NOMO-1 (cell line): ENCODE data around the gene COL9A3.

ENCODE experiments used
- DNase-seq, 2 experiments: peaks; one replicate each; lab custom pipeline; 2025; ENCODE audit not compliant: unreplicated experiment in 2 of 2; lab: John Stamatoyannopoulos, UW

The COL9A3 gene

GRCh38 chr20:62778601-62779416 lies 38.0 kb upstream of the COL9A3 start:
- DNase-seq, result no peak

- no peak for DNase-seq
Measured at GRCh38 chr20:62779417-62779685, 37.5 kb upstream of the COL9A3 start.

GRCh38 chr20:62780204-62780603 lies 36.6 kb upstream of the COL9A3 start:
- no peak for DNase-seq

DNA sequence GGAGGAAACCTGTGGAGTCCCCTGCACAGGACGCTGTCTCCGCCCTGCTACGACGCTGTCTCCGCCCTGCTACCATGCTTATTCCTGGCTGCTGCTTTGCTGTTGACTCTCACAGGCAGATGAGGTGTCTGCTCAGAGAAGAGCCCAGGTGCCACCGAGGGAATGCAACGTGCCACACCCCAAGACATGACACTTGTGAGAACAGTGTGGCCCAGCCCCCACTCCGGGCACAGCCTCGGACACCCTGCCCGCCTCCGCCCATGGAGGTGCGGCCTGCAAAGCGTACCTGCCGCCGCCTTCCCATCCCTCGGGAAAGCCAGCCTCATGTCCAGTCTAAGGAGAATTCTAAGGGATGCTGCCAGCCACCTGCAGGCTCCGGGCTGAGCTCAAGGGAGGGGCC lies 36.2 kb upstream of the COL9A3 start:
- no peak for DNase-seq

DNA sequence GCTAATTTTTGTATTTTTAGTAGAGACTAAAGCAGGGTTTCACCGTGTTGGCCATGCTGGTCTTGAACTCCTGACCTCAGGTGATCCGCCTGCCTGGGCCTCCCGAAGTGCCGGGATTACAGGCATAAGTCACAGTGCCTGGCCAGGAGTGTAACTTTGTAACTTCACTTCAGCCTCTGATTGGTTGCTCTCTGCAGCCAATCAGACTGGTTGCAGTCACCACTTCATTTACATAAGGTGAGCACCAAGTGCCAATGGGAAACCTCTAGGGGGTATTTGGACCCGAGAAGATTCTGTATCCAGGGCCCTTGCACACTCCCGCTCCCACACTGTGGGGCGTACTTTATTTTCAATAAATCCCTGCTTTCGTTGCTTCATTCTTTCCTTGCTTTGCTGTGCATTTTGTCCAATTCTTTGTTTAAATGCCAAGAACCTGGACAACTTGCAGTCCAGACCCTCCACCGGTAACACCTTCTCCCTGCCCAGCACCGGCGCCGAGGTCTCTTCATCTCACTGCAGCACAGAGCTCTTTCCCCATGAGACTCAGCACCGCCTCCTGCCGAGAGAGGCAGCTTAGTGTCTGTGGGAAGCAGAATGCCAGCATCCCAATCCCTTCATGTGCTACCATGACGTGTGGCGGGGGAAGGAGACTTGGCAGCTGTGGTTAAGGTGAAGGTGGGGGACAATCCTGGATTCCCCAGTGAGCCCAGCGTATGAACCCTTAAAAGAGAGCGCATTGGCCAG lies 34.5 kb upstream of the COL9A3 start:
- DNase-seq, result no peak

GRCh38 chr20:62782893-62783278 lies 34.0 kb upstream of the COL9A3 start:
- no peak for DNase-seq

- no peak for DNase-seq
Measured at GRCh38 chr20:62784497-62784896, 32.4 kb upstream of the COL9A3 start.

GRCh38 chr20:62785393-62785792 lies 31.5 kb upstream of the COL9A3 start:
- no peak for DNase-seq

GRCh38 chr20:62786157-62786556 lies 30.7 kb upstream of the COL9A3 start:
- no peak for DNase-seq

- DNase-seq, result no peak
Measured at GRCh38 chr20:62787321-62787720, 29.5 kb upstream of the COL9A3 start.

GRCh38 chr20:62787866-62788265 lies 29.0 kb upstream of the COL9A3 start:
- no peak for DNase-seq

GRCh38 chr20:62788607-62789006 lies 28.2 kb upstream of the COL9A3 start:
- no peak for DNase-seq

DNA sequence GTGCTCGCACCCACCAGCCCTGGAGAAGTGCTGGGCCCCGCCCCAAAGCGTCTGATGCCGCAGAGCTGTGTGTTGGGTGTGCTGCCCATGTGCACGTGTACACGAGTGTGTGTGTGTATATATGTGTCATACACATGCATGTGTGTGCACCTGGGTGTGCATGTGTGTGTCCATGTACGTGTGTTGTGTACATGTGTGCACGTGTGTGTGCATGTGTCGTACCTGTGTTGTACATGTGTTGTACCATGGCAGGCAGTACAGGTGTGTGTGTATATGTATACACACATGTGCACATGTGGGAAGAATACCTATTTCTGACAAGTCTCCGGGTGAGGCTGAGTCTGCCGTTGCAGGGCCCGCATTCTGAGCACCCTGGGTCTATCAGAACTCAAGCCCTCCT lies 26.8 kb upstream of the COL9A3 start:
- DNase-seq, result no peak

GRCh38 chr20:62791301-62792181 lies 25.3 kb upstream of the COL9A3 start:
- peak; percentile 83 to 93 for DNase-seq

DNA sequence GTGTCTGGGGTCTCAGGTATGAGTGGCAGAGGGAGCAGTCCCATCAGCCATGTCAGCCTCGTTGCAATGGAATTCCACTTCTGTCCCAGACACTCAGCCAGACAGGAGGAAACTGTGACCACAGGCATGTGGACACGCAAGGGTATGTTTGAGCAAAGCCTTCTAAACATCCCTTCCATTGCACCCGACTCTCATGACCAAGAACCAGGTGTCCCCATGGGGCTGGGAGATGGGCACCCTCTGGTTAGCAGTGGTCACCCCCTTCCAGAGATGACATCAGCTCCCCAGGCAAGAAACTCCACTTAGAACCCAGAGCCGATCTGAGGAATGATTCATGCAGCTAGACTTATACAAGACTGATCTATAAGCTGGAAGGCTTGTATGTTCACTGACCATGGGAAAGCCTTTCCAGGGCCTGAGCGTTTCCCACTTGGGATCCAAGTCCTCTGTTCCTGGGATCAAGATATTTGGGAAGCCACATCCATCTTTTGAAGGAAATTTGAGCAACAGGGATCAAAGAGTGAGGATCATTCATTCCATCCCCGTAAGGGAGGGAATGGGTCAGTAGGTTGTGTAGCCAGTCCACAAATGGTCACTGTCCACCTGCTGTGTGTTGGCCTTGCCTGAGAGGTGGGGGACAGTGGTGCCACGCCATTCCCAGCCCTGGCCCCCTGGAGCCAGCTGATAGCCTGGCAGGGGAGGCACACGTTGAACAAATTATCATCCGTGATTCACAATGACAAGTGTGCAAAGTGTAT lies 24.5 kb upstream of the COL9A3 start:
- no peak for DNase-seq

DNA sequence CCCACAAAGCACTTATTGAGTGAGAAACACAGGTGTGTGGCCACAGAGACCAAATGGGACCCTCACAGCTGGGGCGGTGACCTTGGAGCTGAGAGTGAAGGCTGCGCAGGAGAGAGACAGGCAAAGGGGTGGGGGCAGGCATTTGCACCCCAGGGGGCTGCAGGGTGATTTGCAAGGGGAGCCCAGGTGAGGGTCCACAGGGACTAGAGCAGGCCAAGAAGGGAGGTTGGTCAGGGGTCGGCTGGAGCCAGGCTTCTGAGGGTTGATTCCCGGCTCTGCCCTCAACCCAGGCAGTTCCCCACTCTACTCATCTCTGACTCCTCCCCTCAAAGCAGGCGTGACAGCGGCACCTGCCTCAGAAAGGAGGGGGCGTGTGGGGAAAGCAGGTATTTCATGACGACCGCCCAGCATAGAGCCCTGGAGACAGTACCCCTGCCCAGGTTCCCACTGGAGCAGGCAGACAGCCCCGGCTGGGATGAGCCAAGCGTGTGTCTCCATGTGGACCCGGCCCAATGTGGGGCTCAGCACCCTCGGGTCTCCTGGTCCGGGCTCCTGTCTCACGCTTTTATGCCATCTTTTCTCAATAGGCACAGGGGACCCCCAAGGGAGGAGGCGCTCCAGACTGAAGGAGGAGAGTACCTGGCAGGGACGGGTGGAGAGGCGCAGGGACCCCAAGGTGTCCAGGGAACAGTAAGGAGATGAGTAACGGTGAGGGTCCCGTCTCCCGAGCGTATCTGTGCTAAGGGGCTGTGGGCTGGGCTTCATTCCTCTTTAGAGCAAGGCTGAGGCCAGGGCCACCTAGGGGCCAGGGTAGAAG lies 23.7 kb upstream of the COL9A3 start:
- DNase-seq, result no peak

DNA sequence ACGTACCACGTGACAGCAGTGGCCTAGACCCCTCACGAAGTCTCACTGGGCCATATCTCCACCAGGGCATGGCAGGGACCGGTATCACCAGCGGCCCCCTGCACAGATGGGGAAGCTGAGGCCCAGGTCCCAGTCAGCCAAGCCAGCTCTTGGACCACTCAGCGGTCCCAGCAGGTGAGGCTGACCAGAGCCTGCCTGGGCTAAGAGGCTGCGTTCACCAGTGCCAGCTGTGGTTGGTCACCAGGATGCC lies 23.2 kb upstream of the COL9A3 start:
- DNase-seq, result no peak

DNA sequence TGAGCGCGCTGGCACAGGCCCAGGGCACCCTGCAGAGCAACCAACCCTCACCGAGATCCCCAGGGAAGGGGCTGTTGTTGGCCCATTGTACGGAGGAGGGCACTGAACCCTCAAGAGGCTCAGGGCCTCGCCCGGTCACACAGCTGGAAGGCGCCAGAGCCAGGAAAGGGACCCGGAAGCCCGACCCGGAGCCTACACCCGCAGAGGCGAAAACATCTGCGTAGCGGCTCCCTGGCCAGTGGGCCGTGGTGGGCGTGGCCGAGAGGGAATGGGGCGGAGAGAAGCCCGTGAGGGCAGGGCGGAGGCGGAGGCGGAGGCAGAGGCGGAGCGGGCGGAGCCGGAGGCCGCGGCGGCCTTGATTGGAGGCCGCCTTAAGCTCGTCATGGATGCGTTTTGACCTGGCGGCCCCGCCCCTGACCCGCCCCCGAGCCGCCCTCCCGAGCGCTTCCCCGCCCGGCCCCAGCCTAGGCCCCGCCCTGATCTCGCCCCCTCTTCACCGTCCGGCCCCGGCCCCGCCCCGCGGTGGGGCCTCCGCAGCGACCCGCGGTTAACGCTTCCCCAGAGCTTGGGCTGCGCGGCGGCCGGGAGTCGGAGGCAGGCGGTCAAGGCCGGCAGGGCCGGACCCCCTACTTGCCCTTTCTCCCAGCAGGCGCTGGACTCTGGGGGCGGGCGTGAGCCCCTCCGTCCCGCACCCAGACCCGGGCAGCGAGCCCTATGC lies 22.7 kb upstream of the COL9A3 start:
- peak; percentile 84 to 96 for DNase-seq

GRCh38 chr20:62795023-62795761 lies 21.7 kb upstream of the COL9A3 start:
- DNase-seq, result no peak
